Adrenal gland (tissue), 12 donors: ENCODE data around the gene AKT1S1. TPM values are rescaled to one million over a fixed set of nuclear protein-coding genes. Genes with fewer than 3 reads are reported as not detected.

Experiments used
- DNase-seq, 7 donors: peaks; one replicate each; pipeline ENCODE4 v3.0.0-alpha.2; 2019 to 2020
- H3K27ac ChIP-seq, 5 donors: fragments of 200-600 bp; sonication (generic) in 4 of 5; 1 replicate in 3 of 5; 2 replicates in 2 of 5; pipeline versions ENCODE4 v1.5.1 to v1.8.0; 2016 to 2020; ENCODE audit warnings: mild to moderate bottlenecking in 1 of 5
- H3K27me3 ChIP-seq: fragments of 200-600 bp; 2 replicates; pipeline ENCODE4 v1.8.0; 2021
- H3K36me3 ChIP-seq, 2 donors: fragments of 200-600 bp; replicated peaks in 1 of 2; 1 replicate in 1 of 2; 2 replicates in 1 of 2; pipeline versions ENCODE4 v1.5.1 to v1.8.0; 2018 to 2022
- H3K4me1 ChIP-seq, 2 donors: fragments of 200-600 bp; replicated peaks in 1 of 2; 1 replicate in 1 of 2; 2 replicates in 1 of 2; pipeline versions ENCODE4 v1.5.1 to v1.8.0; 2018 to 2021
- H3K4me3 ChIP-seq, 4 donors: fragments of 200-600 bp; sonication (generic) in 3 of 4; one replicate each; pipeline ENCODE4 v1.5.1; 2016 to 2018
- H3K9me3 ChIP-seq, 3 donors: fragments of 200-600 bp; sonication (generic) in 1 of 3; replicated peaks in 1 of 3; 1 replicate in 2 of 3; 2 replicates in 1 of 3; pipeline versions ENCODE4 v1.5.1 to v1.8.0; 2016 to 2021
- POLR2A ChIP-seq, 2 donors: fragments of 450-650 bp; IDR thresholded peaks; one replicate each; pipeline ENCODE4 v1.6.1; 2017; ENCODE audit warnings: antibody characterized with exemption in 2 of 2, mild to moderate bottlenecking in 2 of 2, moderate library complexity in 1 of 2
- WGBS, 4 donors: extraction: QIAGEN DNeasy Blood & Tissue Kit in 2 of 4; methylation state at CpG; one replicate each; pipeline versions ENCODE4 v1.1.5 to v1.1.7; 2013 to 2017; 5-methylcytosine and 5-hydroxymethylcytosine counted together
- intact Hi-C, 2 donors: fragments of 100-400 bp; cut with DNase I; formaldehyde crosslinking; loops; one replicate each; pipeline versions ENCODE4 v1.14.1 to v1.15.0; 2022 to 2023
- polyA plus RNA-seq, 3 donors: library from polyadenylated mRNA; stranded (reverse); fragments of 200-250 nt in 2 of 3; fragments of 350-450 nt in 1 of 3; fragmentation: Illumina TruSeq in 1 of 3; extraction: RNeasy Lipid Tissue Mini Kit (QIAGEN cat#74804) in 1 of 3; gene quantifications; one replicate each; pipeline ENCODE4 v1.2.3, GENCODE V29; 2013 to 2014
- total RNA-seq, 9 donors: library from RNA; depleted of rRNA in 4 of 9; stranded (reverse); fragments of >200 nt in 4 of 9; fragments of 120-200 nt in 1 of 9; fragmentation: NEBNext Ultra II Directional in 1 of 9; extraction: Animal tissue kit (Norgen Biotek cat#: 25700) in 1 of 9; gene quantifications; one replicate each; pipeline versions ENCODE4 v1.1.0 to v1.2.4, GENCODE V29; 2013 to 2023
- TF ChIP-seq, protein P1 (sequence below), 6 experiments: fragments of 450-650 bp in 4 of 6; fragments of 200-600 bp in 2 of 6; sonication (generic) in 1 of 6; IDR thresholded peaks; 1 replicate in 5 of 6; 2 replicates in 1 of 6; pipeline versions ENCODE4 v1.5.1 to v1.8.0; 2016 to 2021; ENCODE audit warnings: antibody characterized with exemption in 6 of 6, mild to moderate bottlenecking in 2 of 6, moderate library complexity in 1 of 6
- donor health status: healthy with polysubstance abuse.
- donor health status: Bipolar disorder and iron deficiency.
- donor health status: DM: yes; HTN: yes; CAD: no.
- donor health status: DM: no; HTN: no; CAD: no.
- donor health status: DM: no; HTN: no; CAD: no.
- donor health status: DM: yes; HTN: yes; CAD: no.

The AKT1S1 gene
- total and polyA plus RNA-seq, 12 donors, result 19.8 to 89.6 (median 59.1) TPM

- Histone ChIP-seq H3K4me3 (no peak overlapping the region), H3K36me3 (peaks cover 0 to 24% of the 10 kb centered on the region in 2 donors), H3K27me3 (no peaks in the 10 kb centered on the region), H3K4me1 (peaks cover 11 to 24% of the 10 kb centered on the region in 2 donors), H3K27ac (no peak overlapping the region), H3K9me3 (no peaks in the 10 kb centered on the region)
- no peak for DNase-seq
- intact Hi-C loops, result no loop called here
- WGBS, 4 donors, result 93 to 96% (median 95%) methylated on average over 24 of the region's 24 CpGs
- TF ChIP-seq, protein P1, sequence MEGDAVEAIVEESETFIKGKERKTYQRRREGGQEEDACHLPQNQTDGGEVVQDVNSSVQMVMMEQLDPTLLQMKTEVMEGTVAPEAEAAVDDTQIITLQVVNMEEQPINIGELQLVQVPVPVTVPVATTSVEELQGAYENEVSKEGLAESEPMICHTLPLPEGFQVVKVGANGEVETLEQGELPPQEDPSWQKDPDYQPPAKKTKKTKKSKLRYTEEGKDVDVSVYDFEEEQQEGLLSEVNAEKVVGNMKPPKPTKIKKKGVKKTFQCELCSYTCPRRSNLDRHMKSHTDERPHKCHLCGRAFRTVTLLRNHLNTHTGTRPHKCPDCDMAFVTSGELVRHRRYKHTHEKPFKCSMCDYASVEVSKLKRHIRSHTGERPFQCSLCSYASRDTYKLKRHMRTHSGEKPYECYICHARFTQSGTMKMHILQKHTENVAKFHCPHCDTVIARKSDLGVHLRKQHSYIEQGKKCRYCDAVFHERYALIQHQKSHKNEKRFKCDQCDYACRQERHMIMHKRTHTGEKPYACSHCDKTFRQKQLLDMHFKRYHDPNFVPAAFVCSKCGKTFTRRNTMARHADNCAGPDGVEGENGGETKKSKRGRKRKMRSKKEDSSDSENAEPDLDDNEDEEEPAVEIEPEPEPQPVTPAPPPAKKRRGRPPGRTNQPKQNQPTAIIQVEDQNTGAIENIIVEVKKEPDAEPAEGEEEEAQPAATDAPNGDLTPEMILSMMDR (IDR thresholded peaks at IDR 0.05), result no peak
- no peak for TF ChIP-seq POLR2A (IDR thresholded peaks at IDR 0.05)
Observed at GRCh38 chr19:49920624-49921363, 43.6 kb upstream of the AKT1S1 start.

DNA sequence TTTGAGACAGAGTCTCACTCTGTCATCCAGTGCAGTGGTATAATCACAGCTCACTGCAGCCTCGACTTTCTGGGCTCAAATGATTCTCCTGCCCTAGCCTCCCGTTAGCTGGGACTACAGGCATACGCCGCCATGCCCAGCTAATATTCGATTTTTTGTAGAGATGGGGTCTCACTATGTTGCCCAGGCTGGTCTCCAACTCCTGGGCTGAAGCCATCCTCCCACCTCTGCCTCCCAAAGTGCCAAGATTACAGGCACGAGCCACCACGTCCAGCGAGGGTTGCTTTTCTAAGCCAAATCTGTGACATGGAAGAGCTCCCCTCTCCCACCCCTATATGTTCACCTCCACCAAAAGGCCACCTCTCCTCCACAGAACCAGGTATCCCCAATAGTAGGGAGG lies 40.9 kb upstream of the AKT1S1 start:
- no peak overlapping the region for H3K27ac ChIP-seq
- intact Hi-C loops, result no loop called here
- H3K9me3 ChIP-seq, result no peaks in the 10 kb centered on the region
- WGBS, 4 donors, result 90 to 94% (median 92%) methylated on average over 8 of the region's 8 CpGs
- no peak for DNase-seq
- no peaks in the 10 kb centered on the region for H3K27me3 ChIP-seq
- no peak overlapping the region for H3K4me3 ChIP-seq
- peaks cover 5 to 15% of the 10 kb centered on the region in 2 donors for H3K4me1 ChIP-seq
- TF ChIP-seq, protein P1 (IDR thresholded peaks at IDR 0.05), result no peak
- no peak for TF ChIP-seq POLR2A (IDR thresholded peaks at IDR 0.05)
- peaks cover 0 to 14% of the 10 kb centered on the region in 2 donors for H3K36me3 ChIP-seq

GRCh38 chr19:49916839-49917733 lies 39.9 kb upstream of the AKT1S1 start:
- H3K4me3 ChIP-seq, result no peak overlapping the region
- intact Hi-C loops, result no loop called here

More at GRCh38 chr19:49916839-49917733, 39.9 kb upstream of the AKT1S1 start:
- TF ChIP-seq POLR2A (IDR thresholded peaks at IDR 0.05), result no peak
- TF ChIP-seq, protein P1 (IDR thresholded peaks at IDR 0.05), result peak in 3 of 6 experiments; percentile 10 to 22 (median 14)
- WGBS, 4 donors, result 76 to 85% (median 80%) methylated on average over 17 to 21 of the region's 21 CpGs
- Histone ChIP-seq H3K27ac (peak overlapping the region in 1 of 5 donors; percentile 40), H3K36me3 (peaks cover 0 to 11% of the 10 kb centered on the region in 2 donors), H3K4me1 (peaks cover 0 to 5% of the 10 kb centered on the region in 2 donors), H3K9me3 (no peaks in the 10 kb centered on the region), H3K27me3 (no peaks in the 10 kb centered on the region)
- DNase-seq, result peak in 1 of 7 donors; percentile 6
